Parathyroid adenoma (tissue), 2 donors: ENCODE measurements around the gene SLC39A11.

Experiments used
- H2AFZ ChIP-seq: fragments of 300-600 bp; sonication (generic); one replicate; pipeline ENCODE4 v1.7.0; 2017; ENCODE audit warnings: antibody characterized with exemption, mild to moderate bottlenecking
- H3K27ac ChIP-seq: fragments of 300-600 bp; sonication (generic); one replicate; pipeline ENCODE4 v1.7.0; 2017
- H3K27me3 ChIP-seq: fragments of 300-600 bp; sonication (generic); one replicate; pipeline ENCODE4 v1.7.0; 2017; ENCODE audit warnings: low read length; ENCODE audit not compliant: control insufficient read depth, insufficient read depth
- H3K36me3 ChIP-seq: fragments of 300-600 bp; sonication (generic); one replicate; pipeline ENCODE4 v1.7.0; 2017; ENCODE audit warnings: low read length; ENCODE audit not compliant: control insufficient read depth, insufficient read depth
- H3K4me1 ChIP-seq: fragments of 300-600 bp; sonication (generic); one replicate; pipeline ENCODE4 v1.7.0; 2017; ENCODE audit warnings: control low read depth
- H3K4me2 ChIP-seq: fragments of 300-600 bp; sonication (generic); one replicate; pipeline ENCODE4 v1.7.0; 2017; ENCODE audit warnings: low read length
- H3K4me3 ChIP-seq: fragments of 300-600 bp; sonication (generic); one replicate; pipeline ENCODE4 v1.7.0; 2017; ENCODE audit warnings: low read depth, low read length
- H3K79me2 ChIP-seq: fragments of 300-600 bp; sonication (generic); one replicate; pipeline ENCODE4 v1.7.0; 2017; ENCODE audit warnings: control low read depth
- H3K9ac ChIP-seq: fragments of 300-600 bp; sonication (generic); one replicate; pipeline ENCODE4 v1.7.0; 2017; ENCODE audit warnings: mild to moderate bottlenecking
- H3K9me3 ChIP-seq: fragments of 300-600 bp; sonication (generic); one replicate; pipeline ENCODE4 v1.7.0; 2017; ENCODE audit warnings: low read length; ENCODE audit not compliant: control insufficient read depth
- CTCF ChIP-seq: fragments of 300-600 bp; sonication (generic); IDR thresholded peaks from one replicate; pipeline ENCODE4 v1.7.0; 2017; ENCODE audit warnings: antibody characterized with exemption, mild to moderate bottlenecking
- donor health status: primary hyperparathyroidism.

Gene SLC39A11

GRCh38 chr17:72622661-72623433, 469.6 kb downstream of the SLC39A11 start:
- Histone ChIP-seq H3K36me3 (no peaks in the 10 kb centered on the region), H3K4me2 (no peak overlapping the region), H3K4me1 (no peaks in the 10 kb centered on the region), H3K9ac (no peak overlapping the region), H3K27ac (no peak overlapping the region), H3K27me3 (peaks cover 3% of the 10 kb centered on the region), H3K79me2 (no peaks in the 10 kb centered on the region), H3K4me3 (no peak overlapping the region), H3K9me3 (no peaks in the 10 kb centered on the region), H2AFZ (no peak overlapping the region)
- TF ChIP-seq CTCF = no peak

GRCh38 chr17:72619976-72620650, 472.4 kb downstream of the SLC39A11 start:
- Histone ChIP-seq H3K9me3 (no peaks in the 10 kb centered on the region), H3K4me3 (no peak overlapping the region), H3K9ac (no peak overlapping the region), H3K79me2 (no peaks in the 10 kb centered on the region), H3K27ac (no peak overlapping the region), H2AFZ (no peak overlapping the region), H3K4me2 (no peak overlapping the region), H3K27me3 (peaks cover 3% of the 10 kb centered on the region), H3K4me1 (no peaks in the 10 kb centered on the region), H3K36me3 (no peaks in the 10 kb centered on the region)
- TF ChIP-seq CTCF = no peak

DNA sequence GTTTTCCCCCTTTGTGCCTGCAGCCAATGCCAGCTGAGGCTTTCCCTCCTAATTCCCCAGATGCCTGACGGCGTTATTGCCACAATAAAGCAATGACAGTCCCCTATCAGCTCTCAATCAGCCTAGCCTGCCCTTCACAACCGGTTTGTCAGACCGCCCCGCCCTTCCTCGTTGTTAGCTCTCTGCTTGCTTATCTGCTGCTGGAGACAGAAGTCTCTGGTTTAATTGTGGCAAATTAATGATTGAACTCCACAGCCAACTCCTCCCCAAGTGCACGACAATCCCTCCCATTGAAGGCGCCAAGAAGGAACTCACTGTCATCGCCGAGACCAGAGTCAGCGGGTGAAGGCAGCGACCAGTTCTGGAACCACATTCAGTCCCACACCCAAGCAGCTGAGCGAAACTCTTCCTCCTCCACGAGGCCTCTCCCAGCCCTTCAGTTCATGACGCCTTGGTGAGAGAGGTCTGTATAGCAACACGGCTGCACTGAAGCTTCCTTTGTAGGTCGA, 474.4 kb downstream of the SLC39A11 start:
- no peaks in the 10 kb centered on the region for H3K4me1 ChIP-seq

DNA sequence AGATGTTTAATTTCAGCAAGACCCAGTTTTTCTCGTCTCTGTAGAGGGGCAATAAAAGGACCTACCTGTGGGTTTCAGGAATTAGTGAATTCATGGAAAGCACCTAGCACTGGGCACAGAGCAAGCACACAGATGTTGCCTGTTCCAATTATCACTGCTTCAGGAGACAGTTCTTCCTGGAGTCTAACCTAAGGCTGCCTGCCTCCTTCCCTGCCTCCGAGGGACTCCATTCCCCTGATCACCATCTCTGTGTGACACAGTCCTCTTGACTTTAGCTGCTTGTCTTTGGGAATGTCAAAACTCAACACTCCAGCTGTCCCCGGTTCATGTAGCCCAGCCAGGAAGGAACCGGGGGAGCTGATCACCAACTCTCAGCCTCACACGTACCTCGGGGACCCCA, 474.9 kb downstream of the SLC39A11 start:
- Histone ChIP-seq H3K9ac (no peak overlapping the region), H2AFZ (no peak overlapping the region), H3K27me3 (no peaks in the 10 kb centered on the region), H3K79me2 (no peaks in the 10 kb centered on the region), H3K36me3 (no peaks in the 10 kb centered on the region), H3K4me1 (no peaks in the 10 kb centered on the region), H3K4me3 (no peak overlapping the region), H3K4me2 (no peak overlapping the region), H3K27ac (no peak overlapping the region), H3K9me3 (no peaks in the 10 kb centered on the region)
- TF ChIP-seq CTCF = no peak

More for the DNA sequence above, 474.4 kb downstream of the SLC39A11 start:
- H3K9me3 ChIP-seq = no peaks in the 10 kb centered on the region
- H3K27ac ChIP-seq = no peak overlapping the region
- no peak overlapping the region for H3K9ac ChIP-seq
- H2AFZ ChIP-seq = peak overlapping the region; percentile 23
- H3K79me2 ChIP-seq = no peaks in the 10 kb centered on the region
- TF ChIP-seq CTCF = no peak
- no peak overlapping the region for H3K4me3 ChIP-seq
- no peaks in the 10 kb centered on the region for H3K36me3 ChIP-seq
- peaks cover 2% of the 10 kb centered on the region for H3K27me3 ChIP-seq
- H3K4me2 ChIP-seq = no peak overlapping the region
